GM18909 (cell line): ENCODE measurements around the gene TM7SF2.

Experiments used
- ATAC-seq: cut with Tn5 transposase; IDR thresholded peaks from one replicate; pipeline ENCODE4 v1.9.1; 2021; ENCODE audit warnings: mild to moderate bottlenecking; ENCODE audit not compliant: unreplicated experiment, poor library complexity

Gene TM7SF2

DNA sequence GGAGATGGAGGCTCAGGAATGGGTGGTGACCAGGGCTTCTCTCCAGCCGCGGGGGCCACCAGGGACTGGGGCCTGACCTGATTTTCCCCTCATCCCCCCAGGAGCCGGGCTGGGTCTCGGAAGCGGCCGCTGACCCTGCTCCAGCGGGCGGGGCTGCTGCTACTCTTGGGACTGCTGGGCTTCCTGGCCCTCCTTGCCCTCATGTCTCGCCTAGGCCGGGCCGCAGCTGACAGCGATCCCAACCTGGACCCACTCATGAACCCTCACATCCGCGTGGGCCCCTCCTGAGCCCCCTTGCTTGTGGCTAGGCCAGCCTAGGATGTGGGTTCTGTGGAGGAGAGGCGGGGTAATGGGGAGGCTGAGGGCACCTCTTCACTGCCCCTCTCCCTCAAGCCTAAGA lies 23.8 kb upstream of the TM7SF2 start:
- no peak for ATAC-seq

DNA sequence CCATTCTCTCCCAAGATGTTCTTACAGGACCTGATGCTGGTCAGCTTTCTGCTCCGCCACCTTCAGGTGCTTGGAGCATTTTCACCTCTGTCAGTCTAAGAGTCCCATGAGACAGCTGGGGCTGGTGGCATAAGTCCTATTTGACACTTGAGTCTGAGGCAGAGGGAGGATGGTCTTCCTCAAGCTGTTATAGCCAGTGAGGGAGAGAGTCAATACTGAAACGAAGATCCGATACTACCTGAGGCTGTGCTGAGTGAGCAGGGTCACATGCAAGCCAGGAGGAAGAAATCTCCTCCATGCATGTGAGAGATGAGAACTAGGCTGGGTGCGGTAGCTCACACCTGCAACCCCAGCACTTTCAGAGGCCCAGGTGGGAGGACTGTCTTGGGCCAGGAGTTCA lies 22.1 kb upstream of the TM7SF2 start:
- ATAC-seq, result no peak

DNA sequence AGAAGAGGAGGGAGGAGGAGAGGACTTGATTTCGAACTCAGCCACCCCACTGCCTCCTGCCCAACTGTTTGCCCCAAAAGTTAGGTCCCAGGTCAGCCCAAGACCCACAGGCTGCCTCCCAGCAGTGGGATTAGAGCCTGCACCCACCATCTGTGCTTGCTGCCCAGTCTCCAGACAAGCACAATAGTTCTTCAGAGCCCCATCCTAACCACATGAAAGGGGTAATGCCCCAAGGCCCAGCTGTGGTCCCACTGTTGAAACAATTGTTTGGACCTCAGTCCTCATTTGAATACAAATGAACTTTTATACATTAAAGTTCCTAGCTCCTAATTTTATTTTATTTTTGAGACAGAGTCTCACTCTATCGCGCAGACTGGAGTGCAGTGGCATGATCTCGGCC lies 21.0 kb upstream of the TM7SF2 start:
- no peak for ATAC-seq

DNA sequence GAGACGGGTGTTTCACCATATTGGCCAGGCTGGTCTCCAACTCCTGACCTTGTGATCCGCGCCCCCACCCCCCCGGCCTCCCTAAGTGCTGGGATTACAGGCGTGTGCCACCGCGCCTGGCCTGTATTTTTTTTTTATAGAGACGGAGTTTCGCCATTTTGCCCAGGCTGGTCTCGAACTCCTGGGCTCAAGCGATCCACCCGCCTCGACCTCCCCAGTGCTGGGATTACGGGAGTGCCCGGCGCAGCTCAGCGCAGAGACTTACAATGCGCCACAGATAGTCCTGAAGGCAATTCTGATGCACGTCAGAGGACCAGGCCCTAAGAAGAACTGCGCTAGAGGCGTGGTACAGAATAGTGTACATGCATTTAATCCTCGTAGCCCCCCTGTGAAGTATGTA lies 16.2 kb upstream of the TM7SF2 start:
- no peak for ATAC-seq

DNA sequence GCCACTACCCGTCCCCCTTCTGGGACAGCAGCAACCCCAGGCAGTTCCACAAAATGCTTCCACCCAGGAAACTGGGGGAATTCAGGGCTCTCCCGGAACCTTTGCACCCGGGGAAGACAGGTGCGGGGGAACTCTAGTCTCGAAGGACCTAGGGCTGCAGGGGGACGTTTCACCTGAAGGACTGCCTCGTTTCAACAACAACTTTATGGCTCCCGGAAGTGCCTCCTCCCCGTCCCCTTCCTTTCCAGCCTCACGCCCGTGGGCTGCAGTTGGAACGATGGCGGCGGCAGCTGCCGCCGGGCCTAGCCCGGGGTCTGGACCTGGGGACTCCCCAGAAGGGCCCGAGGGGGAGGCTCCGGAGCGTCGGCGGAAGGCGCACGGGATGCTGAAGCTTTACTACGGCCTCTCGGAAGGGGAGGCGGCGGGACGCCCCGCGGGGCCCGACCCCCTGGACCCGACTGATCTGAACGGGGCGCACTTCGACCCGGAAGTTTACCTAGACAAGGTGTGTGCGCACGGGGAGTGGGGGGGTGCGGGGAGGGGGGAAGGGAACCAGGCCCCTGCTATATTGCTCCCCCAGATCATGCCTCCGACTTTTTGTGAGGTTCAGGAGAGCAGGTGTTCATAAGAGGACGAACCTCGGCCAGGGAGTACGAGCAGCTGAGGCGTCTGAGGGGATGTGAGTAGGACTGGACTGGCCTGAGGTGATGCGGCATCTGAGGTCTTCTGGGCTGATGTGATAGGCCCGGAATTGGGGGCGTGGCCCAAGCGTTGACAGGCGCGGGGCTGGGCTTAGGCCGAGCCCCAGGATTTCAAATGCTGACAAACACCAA lies 15.5 kb upstream of the TM7SF2 start, which contains the start of gene VPS51:
VPS51 (plus strand) TSS at position 241 of the 833 bp plus-strand sequence; CDS start at position 278, 37 bp downstream.
- peak; percentile 80 for ATAC-seq

DNA sequence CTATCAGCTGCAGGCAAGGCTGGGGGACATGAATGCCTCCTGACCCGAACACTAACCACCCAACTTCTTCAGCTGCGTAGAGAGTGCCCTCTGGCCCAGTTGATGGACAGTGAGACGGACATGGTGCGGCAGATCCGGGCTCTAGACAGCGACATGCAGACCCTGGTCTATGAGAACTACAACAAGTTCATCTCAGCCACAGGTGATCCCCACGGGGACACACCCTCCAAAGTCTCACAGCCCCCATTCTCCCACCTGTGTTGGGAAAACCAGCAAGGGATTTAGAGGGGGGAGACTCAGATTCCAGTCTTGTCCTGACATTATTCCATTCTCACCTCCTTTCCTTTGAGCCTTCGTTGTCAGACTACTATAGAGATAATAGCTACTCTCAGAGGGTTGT lies 14.7 kb upstream of the TM7SF2 start:
- no peak for ATAC-seq

DNA sequence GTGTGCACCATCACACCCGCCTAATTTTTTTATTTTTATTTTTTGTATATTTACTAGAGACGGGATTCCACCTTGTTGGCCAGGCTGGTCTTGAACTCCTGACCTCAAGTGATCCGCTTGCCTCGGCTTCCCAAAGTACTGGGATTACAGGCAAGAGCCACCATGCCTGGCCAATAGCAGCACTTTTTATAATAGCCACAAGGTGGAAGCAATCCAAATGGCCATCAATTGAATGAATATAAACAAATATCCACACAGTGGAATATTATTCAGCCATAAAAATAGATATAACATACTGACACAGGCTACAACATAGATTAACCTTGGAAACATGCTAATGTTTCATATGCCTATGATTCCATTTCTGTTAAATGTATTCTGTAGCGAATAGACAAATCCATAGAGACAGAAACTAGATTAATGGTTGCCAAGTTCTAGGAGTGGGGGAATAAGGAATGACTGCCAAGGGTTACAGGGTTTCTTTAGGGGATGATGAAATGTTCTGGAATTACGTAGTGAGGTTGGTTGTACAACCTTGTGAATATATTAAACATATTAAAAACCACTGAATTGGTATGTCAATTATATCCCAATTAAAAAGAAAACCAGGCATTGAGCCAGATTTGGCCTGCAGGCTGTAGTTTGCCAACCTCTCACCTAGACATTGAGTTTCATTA lies 10.9 kb upstream of the TM7SF2 start:
- no peak for ATAC-seq

DNA sequence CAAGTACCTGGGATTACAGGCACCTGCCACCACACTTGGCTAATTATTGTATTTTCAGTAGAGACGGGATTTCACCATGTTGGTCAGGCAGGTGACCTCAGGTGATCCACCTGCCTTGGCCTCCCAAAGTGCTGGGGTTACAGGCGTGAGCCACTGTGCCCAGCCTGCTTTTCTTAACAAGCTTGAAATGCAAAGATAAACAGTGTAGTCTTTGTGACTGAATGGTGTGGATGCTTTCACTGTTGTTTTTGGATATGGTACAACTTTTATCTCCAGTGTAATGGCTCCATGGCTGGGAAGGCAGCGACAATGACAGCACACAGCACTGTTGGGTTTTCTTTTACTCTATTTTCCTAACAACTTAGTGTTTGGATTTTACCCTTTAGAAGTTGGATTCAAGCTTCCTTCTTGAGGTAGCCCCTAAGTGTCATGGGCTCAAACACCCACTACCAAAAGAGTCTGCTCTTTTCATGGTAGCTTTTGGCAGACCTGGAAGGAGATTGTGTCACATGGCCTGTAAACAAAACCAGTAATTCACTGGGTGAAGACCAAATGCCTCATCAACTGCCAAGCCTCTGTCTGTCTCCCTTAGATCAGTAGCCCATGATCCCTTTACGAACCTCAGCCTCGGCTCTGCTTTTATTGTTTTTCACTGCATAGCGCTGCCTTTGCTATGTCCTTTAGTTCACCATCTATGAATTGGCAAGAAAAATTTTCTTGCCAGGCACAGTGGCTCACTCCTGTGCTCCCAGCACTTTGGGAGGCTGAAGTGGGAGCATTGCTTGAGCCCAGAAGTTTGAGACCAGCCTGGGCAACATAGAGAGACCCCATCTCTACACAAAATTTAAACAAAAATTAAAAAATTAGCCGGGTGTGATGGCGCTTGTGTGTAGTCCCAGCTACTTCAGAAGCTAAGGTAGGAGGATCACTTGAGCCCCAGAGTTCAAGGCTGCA lies 9.3 kb upstream of the TM7SF2 start:
- ATAC-seq, result no peak

DNA sequence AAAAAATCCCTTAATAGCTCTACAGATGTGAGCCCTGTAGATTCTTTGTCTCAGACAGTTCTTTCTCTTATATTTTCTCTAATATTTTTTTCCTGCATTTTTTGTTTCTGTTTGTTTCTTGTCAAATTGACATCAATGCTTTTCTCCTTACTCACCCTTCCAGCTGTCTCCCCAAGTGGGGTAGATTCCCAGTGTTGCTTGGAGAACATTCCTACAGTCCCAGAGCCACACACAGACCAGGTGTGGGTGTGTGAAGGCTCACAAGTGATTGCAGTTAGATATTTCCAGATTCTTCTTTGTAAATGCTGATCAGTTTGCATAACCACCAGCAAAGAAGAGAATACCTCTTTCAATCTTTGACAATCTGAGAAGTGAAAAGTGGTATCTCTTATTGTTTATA lies 8.2 kb upstream of the TM7SF2 start:
- ATAC-seq, result no peak

DNA sequence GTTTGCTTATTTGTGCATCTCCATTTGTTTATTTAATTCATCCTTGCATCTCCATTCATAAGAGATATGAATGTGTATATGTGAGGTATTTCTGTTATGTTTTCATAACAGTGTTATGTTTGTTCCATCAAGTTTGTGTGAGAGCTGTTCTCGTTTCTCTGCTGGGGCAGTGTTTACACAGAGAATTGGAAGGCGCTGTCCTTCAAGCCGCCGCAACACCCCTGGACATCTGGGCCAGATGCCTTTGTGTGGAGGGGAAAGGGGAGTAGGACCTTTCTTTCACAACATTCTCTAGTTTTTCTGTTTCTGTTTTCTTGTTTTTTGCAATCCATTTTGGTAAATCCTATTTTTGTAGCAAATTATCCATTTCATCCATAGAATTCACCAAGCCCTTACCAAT lies 7.0 kb upstream of the TM7SF2 start:
- ATAC-seq, result no peak

DNA sequence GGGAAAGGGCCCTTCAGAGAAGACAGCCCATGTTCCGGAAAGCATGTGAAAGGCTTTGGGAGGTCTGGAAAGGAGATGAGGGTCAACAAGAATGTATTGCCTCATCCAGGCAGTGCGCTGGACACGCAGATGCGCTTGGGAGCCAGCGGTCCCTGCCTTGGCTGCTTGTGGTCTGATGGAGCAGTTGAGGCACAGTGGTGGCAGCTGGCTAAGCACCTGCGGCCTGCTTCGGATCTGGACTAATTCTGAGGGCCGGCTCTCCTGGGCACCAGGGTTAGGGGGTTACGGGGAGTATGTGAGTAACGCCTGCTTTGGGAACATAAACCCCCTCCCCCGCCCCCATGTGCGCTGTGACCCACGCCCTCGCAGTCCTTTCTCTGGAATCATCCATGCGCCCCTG lies 4.6 kb upstream of the TM7SF2 start:
- no peak for ATAC-seq

DNA sequence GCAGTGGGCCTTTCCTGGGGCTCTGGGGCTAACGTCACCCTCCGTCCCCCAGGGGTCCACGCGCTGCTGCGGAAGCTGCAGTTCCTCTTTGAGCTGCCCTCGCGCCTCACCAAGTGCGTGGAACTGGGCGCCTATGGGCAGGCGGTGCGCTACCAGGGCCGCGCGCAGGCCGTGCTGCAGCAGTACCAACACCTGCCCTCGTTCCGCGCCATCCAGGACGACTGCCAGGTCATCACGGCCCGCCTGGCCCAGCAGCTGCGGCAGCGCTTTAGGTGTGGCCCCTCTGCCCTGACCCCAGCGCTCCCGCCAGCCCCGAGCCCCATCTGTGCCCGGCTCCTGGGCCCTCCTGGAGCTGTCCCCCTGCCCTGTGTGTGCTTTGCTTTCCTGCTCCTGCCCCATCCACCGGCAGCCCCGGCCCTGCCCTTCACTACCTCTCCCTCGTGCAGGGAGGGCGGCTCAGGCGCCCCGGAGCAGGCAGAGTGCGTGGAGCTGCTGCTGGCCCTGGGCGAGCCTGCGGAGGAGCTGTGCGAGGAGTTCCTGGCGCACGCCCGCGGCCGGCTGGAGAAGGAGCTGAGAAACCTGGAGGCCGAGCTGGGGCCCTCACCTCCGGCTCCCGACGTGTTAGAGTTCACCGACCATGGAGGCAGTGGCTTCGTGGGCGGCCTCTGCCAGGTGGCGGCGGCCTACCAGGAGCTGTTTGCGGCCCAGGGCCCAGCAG lies 3.8 kb upstream of the TM7SF2 start:
- ATAC-seq, result no peak

DNA sequence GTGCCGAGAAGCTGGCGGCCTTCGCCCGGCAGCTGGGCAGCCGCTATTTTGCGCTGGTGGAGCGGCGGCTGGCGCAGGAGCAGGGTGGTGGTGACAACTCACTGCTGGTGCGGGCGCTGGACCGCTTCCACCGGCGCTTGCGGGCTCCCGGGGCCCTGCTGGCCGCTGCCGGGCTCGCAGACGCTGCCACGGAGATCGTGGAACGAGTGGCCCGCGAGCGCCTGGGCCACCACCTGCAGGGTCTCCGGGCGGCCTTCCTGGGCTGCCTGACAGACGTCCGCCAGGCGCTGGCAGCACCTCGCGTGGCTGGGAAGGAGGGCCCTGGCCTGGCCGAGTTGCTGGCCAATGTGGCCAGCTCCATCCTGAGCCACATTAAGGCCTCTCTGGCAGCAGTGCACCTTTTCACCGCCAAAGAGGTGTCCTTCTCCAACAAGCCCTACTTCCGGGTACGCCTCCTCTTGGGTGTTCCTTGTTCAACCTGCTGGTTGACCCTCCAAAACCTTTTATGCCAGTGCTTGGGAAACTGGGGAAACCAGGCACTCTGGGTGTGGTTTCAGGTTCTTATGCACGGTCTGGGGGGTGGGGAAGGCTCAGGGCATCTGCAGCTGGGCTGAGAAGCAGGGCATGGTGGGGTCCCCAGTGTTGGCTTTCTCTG lies 3.1 kb upstream of the TM7SF2 start:
- no peak for ATAC-seq

DNA sequence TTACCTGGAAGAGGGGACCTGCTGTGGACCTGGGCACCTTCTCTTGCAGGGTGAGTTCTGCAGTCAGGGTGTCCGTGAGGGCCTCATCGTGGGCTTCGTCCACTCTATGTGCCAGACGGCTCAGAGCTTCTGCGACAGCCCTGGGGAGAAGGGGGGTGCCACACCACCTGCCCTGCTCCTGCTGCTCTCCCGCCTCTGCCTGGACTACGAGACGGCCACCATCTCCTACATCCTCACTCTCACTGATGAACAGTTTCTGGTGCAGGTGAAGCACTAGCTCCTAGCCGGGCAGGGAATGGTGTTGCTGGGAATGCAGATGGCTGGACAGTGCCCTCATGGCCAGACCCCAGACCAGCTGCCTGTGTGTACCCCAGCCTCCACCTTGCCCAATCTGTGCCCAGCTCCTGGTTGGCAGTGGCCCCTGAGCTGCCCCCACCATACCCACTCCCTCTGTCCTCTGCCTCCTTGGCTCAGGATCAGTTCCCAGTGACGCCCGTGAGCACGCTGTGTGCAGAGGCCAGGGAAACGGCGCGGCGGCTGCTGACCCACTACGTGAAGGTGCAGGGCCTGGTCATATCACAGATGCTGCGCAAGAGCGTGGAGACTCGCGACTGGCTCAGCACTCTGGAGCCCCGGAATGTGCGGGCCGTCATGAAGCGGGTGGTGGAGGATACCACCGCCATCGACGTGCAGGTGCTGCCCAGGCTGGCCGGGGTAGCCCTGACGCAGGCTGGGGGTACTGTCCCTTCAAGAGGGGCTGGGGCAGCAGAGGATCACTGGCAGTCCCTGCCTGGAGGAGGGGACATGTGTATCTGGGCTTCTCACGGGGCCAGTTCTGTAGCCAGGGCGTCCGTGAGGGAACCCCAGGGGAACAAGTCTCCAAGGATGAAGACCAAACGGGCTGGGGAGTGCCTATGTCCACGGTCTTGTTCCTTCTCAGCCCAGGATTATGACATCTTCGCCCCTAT lies 2.2 kb upstream of the TM7SF2 start:
- no peak for ATAC-seq

DNA sequence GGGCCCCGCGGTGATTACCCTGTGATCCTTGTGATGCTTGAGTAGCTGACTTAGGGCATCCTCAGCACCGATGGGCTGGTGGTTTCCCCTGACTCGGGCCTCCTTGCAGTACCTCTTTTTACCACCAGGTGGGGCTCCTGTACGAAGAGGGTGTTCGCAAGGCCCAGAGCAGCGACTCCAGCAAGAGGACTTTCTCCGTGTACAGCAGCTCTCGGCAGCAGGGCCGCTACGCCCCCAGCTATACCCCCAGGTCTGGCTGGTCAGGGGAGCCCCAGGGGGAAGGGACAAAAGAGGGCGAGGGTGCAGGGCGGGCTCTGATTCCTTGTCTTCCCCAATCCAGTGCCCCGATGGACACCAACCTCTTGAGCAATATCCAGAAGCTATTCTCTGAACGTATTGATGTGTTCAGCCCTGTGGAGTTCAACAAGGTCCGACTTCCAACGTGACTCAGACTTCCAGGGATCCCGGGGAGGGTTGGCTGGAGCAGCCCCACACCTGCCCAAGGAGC lies 1.3 kb upstream of the TM7SF2 start:
- ATAC-seq, result no peak

DNA sequence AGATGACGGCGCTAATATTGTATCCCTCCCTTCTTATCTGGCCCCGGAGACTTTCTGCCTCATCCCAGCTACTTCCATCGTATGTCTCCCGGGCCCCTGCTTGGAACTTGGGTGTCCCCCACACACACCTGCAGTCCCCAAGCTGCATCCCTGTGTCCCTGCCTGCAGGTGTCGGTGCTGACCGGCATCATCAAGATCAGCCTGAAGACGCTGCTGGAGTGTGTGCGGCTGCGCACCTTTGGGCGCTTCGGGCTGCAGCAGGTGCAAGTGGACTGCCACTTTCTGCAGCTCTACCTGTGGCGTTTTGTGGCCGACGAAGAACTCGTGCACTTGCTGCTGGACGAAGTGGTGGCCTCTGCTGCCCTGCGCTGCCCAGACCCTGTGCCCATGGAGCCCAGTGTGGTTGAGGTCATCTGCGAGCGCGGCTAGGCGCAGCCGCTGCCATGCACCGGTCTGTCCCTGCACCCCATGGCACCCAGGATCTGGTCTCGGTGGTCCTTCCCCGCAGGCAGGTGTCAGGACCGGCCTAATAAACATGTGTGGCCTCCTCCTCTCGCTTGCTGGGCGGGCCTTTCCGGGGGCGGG lies 421 bp upstream of the TM7SF2 start:
- ATAC-seq, result no peak

DNA sequence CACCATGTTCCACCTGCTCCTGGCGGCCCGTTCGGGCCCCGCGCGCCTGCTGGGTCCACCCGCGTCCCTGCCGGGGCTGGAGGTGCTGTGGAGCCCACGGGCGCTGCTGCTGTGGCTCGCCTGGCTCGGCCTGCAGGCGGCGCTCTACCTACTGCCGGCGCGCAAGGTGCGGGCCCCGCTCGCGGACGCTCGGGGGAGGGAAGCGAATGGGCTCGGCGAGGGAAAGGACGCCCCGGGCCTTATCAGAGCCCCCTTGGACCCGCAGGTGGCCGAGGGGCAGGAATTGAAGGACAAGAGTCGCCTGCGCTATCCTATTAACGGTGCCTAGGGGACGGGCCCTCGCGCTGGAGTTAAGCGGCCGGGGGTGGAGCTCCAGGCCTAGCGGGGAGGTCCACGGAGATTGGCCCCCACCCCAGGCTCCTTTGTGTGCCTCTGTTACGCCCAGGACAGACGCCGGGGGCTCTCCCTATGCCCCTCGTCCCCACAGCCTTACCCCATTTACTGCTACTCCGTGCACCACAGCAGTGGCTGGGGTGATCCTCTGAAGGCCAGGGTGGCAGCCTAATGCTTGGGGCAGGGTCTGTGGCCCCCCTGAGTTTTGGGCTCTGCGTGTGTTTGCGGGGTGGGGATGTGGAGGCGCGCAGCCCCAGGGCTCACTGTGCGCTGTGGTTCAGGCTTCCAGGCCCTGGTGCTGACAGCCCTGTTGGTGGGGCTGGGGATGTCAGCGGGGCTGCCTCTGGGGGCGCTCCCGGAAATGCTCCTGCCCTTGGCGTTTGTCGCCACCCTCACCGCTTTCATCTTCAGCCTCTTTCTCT lies 1.1 kb downstream of the TM7SF2 start:
- no peak for ATAC-seq
